T-cell (primary cell): ENCODE measurements around the gene SLC23A1. TPM values are rescaled to one million over a fixed set of nuclear protein-coding genes. Genes with fewer than 3 reads are reported as not detected.
A peak's percentile ranks its signal among the peaks of the same experiment; 100 is the strongest.

Source experiments
- ATAC-seq, 4 experiments: fragments of 200-7000 bp in 3 of 4; fragments of 150-1000 bp in 1 of 4; cut with Tn5 transposase; replicated peaks in 1 of 4; 1 replicate in 3 of 4; 2 replicates in 1 of 4; pipeline ENCODE4 v1.10.0; 2021; ENCODE audit warnings: moderate library complexity in 3 of 4, mild to moderate bottlenecking in 2 of 4, moderate number of reproducible peaks in 1 of 4
- CTCF ChIA-PET, 2 donors: fragments of 300-600 bp; sonication (Branson Sonifier 250); formaldehyde crosslinking; loops; one replicate each; lab custom pipeline; 2022; ENCODE audit warnings: antibody characterized with exemption in 2 of 2; lab: Charles Lee
- POLR2A ChIA-PET, 2 donors: fragments of 300-600 bp; sonication (Branson Sonifier 250); formaldehyde crosslinking; loops; one replicate each; lab custom pipeline; 2022; ENCODE audit warnings: antibody characterized with exemption in 2 of 2; lab: Charles Lee
- DNase-seq, 35 experiments: peaks; one replicate each; pipeline versions ENCODE4 v3.0.0 to v3.0.0-alpha.2; 2013 to 2023
- H3K27ac ChIP-seq: one replicate; pipeline ENCODE4 v1.5.1; 2013; ENCODE audit warnings: low read length
- H3K27me3 ChIP-seq, 2 experiments: replicated peaks in 1 of 2; 1 replicate in 1 of 2; 2 replicates in 1 of 2; pipeline versions ENCODE4 v1.6.1 to v1.7.0; 2013; ENCODE audit warnings: low read length in 1 of 2, mixed read lengths in 1 of 2; ENCODE audit not compliant: control insufficient read depth in 2 of 2, insufficient read depth in 2 of 2; ENCODE audit errors: extremely low read depth in 1 of 2
- H3K36me3 ChIP-seq, 2 donors: 1 replicate in 1 of 2; 2 replicates in 1 of 2; pipeline versions ENCODE4 v1.6.1 to v1.7.0; 2013; ENCODE audit warnings: low read length in 1 of 2; ENCODE audit not compliant: control insufficient read depth in 2 of 2, insufficient read depth in 1 of 2; ENCODE audit errors: extremely low read depth in 1 of 2
- H3K4me1 ChIP-seq, 2 experiments: 1 replicate in 1 of 2; 2 replicates in 1 of 2; pipeline versions ENCODE4 v1.6.1 to v1.7.0; 2013; ENCODE audit warnings: low read length in 2 of 2, mixed read lengths in 1 of 2; ENCODE audit not compliant: insufficient read depth in 2 of 2, control insufficient read depth in 1 of 2; ENCODE audit errors: extremely low read depth in 1 of 2
- H3K4me3 ChIP-seq, 2 donors: 1 replicate in 1 of 2; 2 replicates in 1 of 2; pipeline versions ENCODE4 v1.5.1 to v1.7.0; 2013; ENCODE audit warnings: mild to moderate bottlenecking in 2 of 2, low read length in 1 of 2, moderate library complexity in 1 of 2; ENCODE audit not compliant: control insufficient read depth in 1 of 2; ENCODE audit errors: extremely low read depth in 1 of 2
- H3K9me3 ChIP-seq: 2 replicates; pipeline ENCODE4 v1.7.0; 2013
- H3K27ac Mint-ChIP-seq, 2 donors: one replicate each; pipeline ENCODE4 v1.8.0; 2020 to 2021; ENCODE audit warnings: mild to moderate bottlenecking in 2 of 2, mixed read lengths in 2 of 2
- H3K27me3 Mint-ChIP-seq, 2 donors: one replicate each; pipeline ENCODE4 v1.8.0; 2021 to 2022; ENCODE audit warnings: mixed read lengths in 2 of 2
- H3K36me3 Mint-ChIP-seq: one replicate; pipeline ENCODE4 v1.8.0; 2021; ENCODE audit warnings: mixed read lengths
- H3K4me1 Mint-ChIP-seq, 3 donors: one replicate each; pipeline ENCODE4 v1.8.0; 2020 to 2022; ENCODE audit warnings: mixed read lengths in 3 of 3, mild to moderate bottlenecking in 1 of 3
- H3K4me3 Mint-ChIP-seq, 3 donors: one replicate each; pipeline ENCODE4 v1.8.0; 2020 to 2022; ENCODE audit warnings: mild to moderate bottlenecking in 3 of 3, mixed read lengths in 3 of 3, moderate library complexity in 3 of 3
- H3K9me3 Mint-ChIP-seq, 3 donors: one replicate each; pipeline ENCODE4 v1.8.0; 2020 to 2022; ENCODE audit warnings: mixed read lengths in 3 of 3
- WGBS: methylation state at CpG from one replicate; pipeline ENCODE4 v1.1.5; 2013; ENCODE audit warnings: missing lambda C conversion rate; ENCODE audit not compliant: insufficient coverage; 5-methylcytosine and 5-hydroxymethylcytosine counted together
- total RNA-seq, 35 experiments: library from RNA in 6 of 35; stranded (reverse) in 6 of 35; fragments of 120-200 nt in 1 of 35; gene quantifications; one replicate each; pipeline versions ENCODE4 v1.2.1 to v1.2.4 and lab custom pipeline; 2013 to 2026

Gene SLC23A1
- total RNA-seq, 5 donors from 2014 or later (not counting 1 experiment from before 2014, with no cell fraction given), result 0.15 to 0.86 TPM; not detected in 3

GRCh38 chr5:139376364-139376763 is 6.7 kb downstream of the SLC23A1 start:
- no peak overlapping the region for H3K4me3 ChIP-seq
- Mint-ChIP-seq H3K4me3 (no peak overlapping the region), H3K9me3 (no peaks in the 10 kb centered on the region), H3K27me3 (no peaks in the 10 kb centered on the region), H3K27ac (no peak overlapping the region), H3K36me3 (peaks cover 32% of the 10 kb centered on the region), H3K4me1 (peaks cover 0 to 12% (median 2%) of the 10 kb centered on the region in 3 donors)
- POLR2A ChIA-PET, result no interaction called here
- H3K27ac ChIP-seq, result no peak overlapping the region
- DNase-seq, result no peak
- H3K36me3 ChIP-seq, result peaks cover under 1 to 17% of the 10 kb centered on the region in 2 donors
- H3K4me1 ChIP-seq, result peaks cover 0 to 3% of the 10 kb centered on the region in 2 experiments
- no peaks in the 10 kb centered on the region for H3K9me3 ChIP-seq
- no CpG with 5 or more reads among the region's 7 CpGs for WGBS
- ATAC-seq, result no peak
- CTCF ChIA-PET, result no interaction called here
- H3K27me3 ChIP-seq, result no peaks in the 10 kb centered on the region

GRCh38 chr5:139374909-139375308 is 8.2 kb downstream of the SLC23A1 start:
- no peaks in the 10 kb centered on the region for H3K27me3 Mint-ChIP-seq
- ChIA-PET POLR2A (interaction anchor here in 1 of 2 donors (0.7 kb wide), 1 partner anchor 848 kb away, joined by 3 read pairs; no protein-coding TSS in a partner anchor), CTCF (no interaction called here)
- 100% methylated on average over 1 of the region's 2 CpGs for WGBS
- H3K36me3 Mint-ChIP-seq, result peaks cover 36% of the 10 kb centered on the region
- Histone ChIP-seq H3K9me3 (no peaks in the 10 kb centered on the region), H3K27me3 (no peaks in the 10 kb centered on the region), H3K27ac (no peak overlapping the region), H3K36me3 (peaks cover 3 to 24% of the 10 kb centered on the region in 2 donors), H3K4me1 (peaks cover 0 to 3% of the 10 kb centered on the region in 2 experiments), H3K4me3 (no peak overlapping the region)
- DNase-seq, result no peak
- no peaks in the 10 kb centered on the region for H3K9me3 Mint-ChIP-seq
- peak in 1 of 4 experiments; percentile 6 for ATAC-seq
- H3K4me3 Mint-ChIP-seq, result no peak overlapping the region
- H3K4me1 Mint-ChIP-seq, result peaks cover 0 to 12% (median 2%) of the 10 kb centered on the region in 3 donors
- no peak overlapping the region for H3K27ac Mint-ChIP-seq

- H3K36me3 ChIP-seq, result peaks cover 4 to 50% of the 10 kb centered on the region in 2 donors
- ATAC-seq, result no peak
- no peak overlapping the region for H3K27ac Mint-ChIP-seq
- no peaks in the 10 kb centered on the region for H3K9me3 Mint-ChIP-seq
- H3K9me3 ChIP-seq, result no peaks in the 10 kb centered on the region
- no peaks in the 10 kb centered on the region for H3K27me3 ChIP-seq
- ChIA-PET CTCF (no interaction called here), POLR2A (no interaction called here)
- no peak for DNase-seq
- H3K27ac ChIP-seq, result no peak overlapping the region
- no peaks in the 10 kb centered on the region for H3K4me1 ChIP-seq
- H3K4me3 ChIP-seq, result no peak overlapping the region
- no peaks in the 10 kb centered on the region for H3K27me3 Mint-ChIP-seq
- WGBS, result 93% methylated on average over 3 of the region's 7 CpGs
- H3K4me1 Mint-ChIP-seq, result peaks cover 0 to 1% (median 0%) of the 10 kb centered on the region in 3 donors
- H3K4me3 Mint-ChIP-seq, result no peak overlapping the region
- H3K36me3 Mint-ChIP-seq, result peaks cover 42% of the 10 kb centered on the region
Measured at GRCh38 chr5:139371482-139372435, 11.3 kb downstream of the SLC23A1 start.

- no peak overlapping the region for H3K27ac ChIP-seq
- ATAC-seq, result no peak
- no CpG with 5 or more reads among the region's 1 CpG for WGBS
Measured at GRCh38 chr5:139369181-139369580, 13.9 kb downstream of the SLC23A1 start.

GRCh38 chr5:139368613-139369012 is 14.5 kb downstream of the SLC23A1 start:
- no CpG with 5 or more reads among the region's 2 CpGs for WGBS
- no peak for ATAC-seq
- Mint-ChIP-seq H3K27ac (peak overlapping the region in 1 of 2 donors; percentile 7), H3K27me3 (no peaks in the 10 kb centered on the region), H3K36me3 (peaks cover 51% of the 10 kb centered on the region), H3K4me3 (no peak overlapping the region), H3K4me1 (peaks cover 0 to 1% (median 0%) of the 10 kb centered on the region in 3 donors), H3K9me3 (no peaks in the 10 kb centered on the region)
- ChIA-PET CTCF (interaction anchor here (0.6 to 1.6 kb wide), 3 partner anchors 27 to 836 kb away, joined by 3 to 6 read pairs (median 3); partner anchors contain the start of gene PAIP2 (in 1 of the 2)), POLR2A (interaction anchor here (0.5 to 0.7 kb wide), 3 partner anchors 22 to 1655 kb away, joined by 3 read pairs; no protein-coding TSS in a partner anchor)
- Histone ChIP-seq H3K27me3 (no peaks in the 10 kb centered on the region), H3K36me3 (peaks cover 6 to 72% of the 10 kb centered on the region in 2 donors), H3K4me3 (no peak overlapping the region), H3K9me3 (no peaks in the 10 kb centered on the region), H3K4me1 (no peaks in the 10 kb centered on the region), H3K27ac (no peak overlapping the region)
- DNase-seq, result no peak

More at GRCh38 chr5:139369181-139369580, 13.9 kb downstream of the SLC23A1 start:
- Mint-ChIP-seq H3K27ac (no peak overlapping the region), H3K36me3 (peaks cover 50% of the 10 kb centered on the region), H3K4me1 (peaks cover 0 to 1% (median 0%) of the 10 kb centered on the region in 3 donors), H3K9me3 (no peaks in the 10 kb centered on the region), H3K4me3 (no peak overlapping the region), H3K27me3 (no peaks in the 10 kb centered on the region)
- Histone ChIP-seq H3K27me3 (no peaks in the 10 kb centered on the region), H3K4me3 (no peak overlapping the region), H3K36me3 (peaks cover 6 to 69% of the 10 kb centered on the region in 2 donors), H3K4me1 (no peaks in the 10 kb centered on the region), H3K9me3 (no peaks in the 10 kb centered on the region)
- DNase-seq, result no peak
- ChIA-PET CTCF (interaction anchor here (0.7 to 1.6 kb wide), 2 partner anchors 28 to 81 kb away, joined by 3 to 6 read pairs; partner anchors contain the start of gene PAIP2 (in 1 of the 2)), POLR2A (interaction anchor here in 1 of 2 donors (0.6 kb wide), 1 partner anchor 66 kb away, joined by 3 read pairs; no protein-coding TSS in a partner anchor)

DNA sequence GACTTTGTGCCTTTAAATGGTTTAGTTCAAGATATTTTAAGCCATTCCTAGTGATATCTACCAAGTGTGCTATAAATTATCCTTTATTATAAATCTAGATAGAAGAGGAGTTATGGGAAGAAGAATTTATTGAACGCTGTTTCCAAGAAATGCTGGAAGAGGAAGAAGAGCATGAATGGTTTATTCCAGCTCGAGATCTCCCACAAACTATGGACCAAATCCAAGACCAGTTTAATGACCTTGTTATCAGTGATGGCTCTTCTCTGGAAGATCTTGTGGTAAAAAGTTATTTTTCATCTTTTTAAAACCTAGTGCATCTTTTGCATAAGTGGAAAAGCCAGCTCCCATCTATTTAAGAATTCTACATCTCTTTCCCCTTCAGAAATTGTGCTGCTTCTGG is 18.6 kb downstream of the SLC23A1 start:
- Histone ChIP-seq H3K27ac (no peak overlapping the region), H3K4me3 (no peak overlapping the region), H3K9me3 (no peaks in the 10 kb centered on the region), H3K4me1 (no peaks in the 10 kb centered on the region), H3K27me3 (no peaks in the 10 kb centered on the region), H3K36me3 (peaks cover 9 to 55% of the 10 kb centered on the region in 2 donors)
- peaks cover 5 to 13% (median 13%) of the 10 kb centered on the region in 3 donors for H3K4me1 Mint-ChIP-seq
- H3K27ac Mint-ChIP-seq, result no peak overlapping the region
- H3K36me3 Mint-ChIP-seq, result peaks cover 33% of the 10 kb centered on the region
- POLR2A ChIA-PET, result no interaction called here
- no peak overlapping the region for H3K4me3 Mint-ChIP-seq
- ATAC-seq (no peak), DNase-seq (no peak)
- CTCF ChIA-PET, result no interaction called here
- H3K9me3 Mint-ChIP-seq, result no peaks in the 10 kb centered on the region
- no peaks in the 10 kb centered on the region for H3K27me3 Mint-ChIP-seq
- WGBS, result no CpG with 5 or more reads among the region's 2 CpGs
